ENCODE data around the gene TOLLIP.

GRCh38 chr11:1229471-1230120, 79.8 kb downstream of the TOLLIP start:
- TF ChIP-seq POLR2A (IDR thresholded peaks at IDR 0.05; ENCODE audit: extremely low read depth, insufficient read length), result no peak
- no peak for TF ChIP-seq CTCF (IDR thresholded peaks at IDR 0.05; ENCODE audit: low read depth, low read length)
- TF ChIP-seq MAX (IDR thresholded peaks at IDR 0.05; ENCODE audit: low read depth, low read length), result no peak
- no peak for TF ChIP-seq MYC (IDR thresholded peaks at IDR 0.05; ENCODE audit: low read depth, low read length)
